Hematopoietic multipotent progenitor cell treated with erythropoietin and hydrocortisone succinate and interleukin-3 and kit ligand, for 6 days (in vitro differentiated cells): ENCODE data around the gene BMPER.

ENCODE experiments used
- DNase-seq: peaks from one replicate; pipeline ENCODE4 v3.0.0-alpha.2; 2015

BMPER gene

DNA sequence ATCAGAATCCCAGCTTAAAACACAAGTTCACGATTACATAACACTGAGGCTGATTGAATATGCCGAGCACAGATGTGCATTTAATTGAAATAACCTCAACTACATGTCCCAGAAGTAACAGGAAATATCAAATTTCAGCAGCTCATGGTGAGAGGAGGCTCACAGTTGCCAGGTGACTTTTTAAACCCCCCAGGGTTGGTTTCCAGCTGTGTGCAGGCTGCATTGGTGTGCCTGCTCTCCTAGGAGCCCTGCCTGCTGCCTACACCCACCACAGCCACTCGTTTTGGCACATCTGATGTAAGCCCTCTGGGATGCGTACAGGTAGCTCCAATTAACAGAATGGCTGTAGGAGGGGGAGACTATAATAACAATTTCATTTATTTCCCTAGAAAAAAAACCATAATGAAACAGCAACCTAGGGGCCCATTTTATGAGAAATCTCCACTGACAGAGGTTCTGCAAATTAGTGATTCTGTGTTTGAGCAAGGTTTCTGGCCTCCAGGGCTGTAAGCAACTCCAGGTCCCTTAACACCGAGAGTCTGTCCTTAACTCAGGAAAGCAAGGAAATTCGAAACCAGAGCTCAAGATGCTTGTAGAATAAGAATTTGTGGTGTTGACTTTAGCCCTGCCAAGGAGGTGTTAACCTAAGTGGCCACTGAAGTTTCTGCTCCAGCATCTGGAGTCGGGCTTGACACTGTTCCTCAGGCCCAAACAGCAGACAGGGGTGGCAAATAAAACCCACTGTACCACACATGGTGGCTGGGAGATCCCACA lies 161.9 kb downstream of the BMPER start:
- DNase-seq, result no peak

DNA sequence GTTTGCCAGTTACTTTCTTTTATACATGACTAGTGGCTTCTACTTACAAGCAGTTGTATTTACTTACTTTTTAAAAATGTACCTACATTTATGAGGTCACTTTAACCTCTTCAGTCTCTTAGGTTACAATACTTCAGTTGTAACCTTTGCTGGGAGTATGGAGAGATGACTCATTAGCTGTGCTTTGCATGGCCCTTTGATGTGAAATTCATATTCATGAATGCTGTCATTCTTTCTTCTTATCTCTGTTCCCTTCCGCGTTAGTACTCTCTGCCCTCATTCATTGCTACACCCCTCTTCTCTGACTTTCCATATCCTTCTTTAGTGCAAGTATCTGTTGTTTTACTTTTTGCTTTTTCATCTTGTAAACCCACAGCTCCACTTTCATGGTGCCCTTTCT lies 164.3 kb downstream of the BMPER start:
- DNase-seq, result no peak

DNA sequence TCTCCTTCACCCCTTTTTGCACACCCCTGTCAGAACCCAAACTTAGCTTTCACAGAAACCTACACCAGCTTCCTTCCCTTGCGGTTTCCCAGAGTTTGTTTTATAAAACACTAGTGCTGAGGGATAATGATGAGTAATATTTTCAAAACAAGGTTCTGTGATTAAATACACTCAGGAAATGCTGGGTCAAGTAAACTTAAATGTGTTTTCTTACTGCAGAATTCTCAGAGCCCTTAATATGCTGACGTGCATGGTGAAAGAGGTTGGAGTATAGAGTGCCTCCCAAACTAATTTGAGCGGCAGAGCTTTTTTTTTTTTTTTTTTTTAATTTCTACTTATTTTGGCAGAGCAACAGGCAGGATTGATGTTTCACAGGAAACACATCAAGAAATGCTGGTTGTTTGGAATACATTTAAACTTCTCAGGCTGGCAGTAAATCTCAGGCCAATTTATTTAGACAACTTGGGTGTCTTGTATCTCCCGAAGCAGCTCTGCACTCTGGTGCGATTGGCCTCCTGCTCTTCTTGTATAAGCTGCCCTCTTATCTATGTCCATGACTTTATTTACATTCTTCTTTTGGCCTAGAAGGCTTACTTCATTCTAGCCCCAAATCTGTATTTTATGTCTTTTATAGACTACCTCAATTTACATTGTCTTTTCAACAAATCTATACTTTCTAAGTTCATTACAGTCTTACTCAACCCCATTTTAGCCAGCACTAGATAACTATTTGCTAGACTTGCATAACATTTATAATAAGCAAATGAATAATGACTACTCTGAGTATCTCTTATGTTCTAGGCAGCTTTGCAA lies 165.4 kb downstream of the BMPER start:
- no peak for DNase-seq

DNA sequence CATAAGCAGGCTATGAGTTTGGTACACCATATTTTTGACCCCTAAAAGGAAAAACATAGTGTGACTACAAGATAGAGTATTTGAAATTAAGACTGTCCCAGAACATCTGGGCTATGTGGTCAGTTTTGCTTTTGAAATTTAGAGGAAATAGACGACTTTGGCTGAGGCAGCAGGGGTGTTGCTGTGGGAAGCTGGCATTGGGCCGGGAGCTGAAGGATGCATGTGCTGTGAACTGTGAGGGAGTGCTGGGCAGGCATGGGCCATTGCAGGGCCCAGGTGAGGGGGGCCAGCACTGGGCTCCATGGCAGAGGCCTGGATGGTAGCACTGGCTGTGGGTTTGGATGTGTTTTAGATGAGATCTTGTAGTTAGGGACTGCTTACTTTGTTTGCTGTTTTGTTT lies 168.3 kb downstream of the BMPER start:
- DNase-seq, result no peak

DNA sequence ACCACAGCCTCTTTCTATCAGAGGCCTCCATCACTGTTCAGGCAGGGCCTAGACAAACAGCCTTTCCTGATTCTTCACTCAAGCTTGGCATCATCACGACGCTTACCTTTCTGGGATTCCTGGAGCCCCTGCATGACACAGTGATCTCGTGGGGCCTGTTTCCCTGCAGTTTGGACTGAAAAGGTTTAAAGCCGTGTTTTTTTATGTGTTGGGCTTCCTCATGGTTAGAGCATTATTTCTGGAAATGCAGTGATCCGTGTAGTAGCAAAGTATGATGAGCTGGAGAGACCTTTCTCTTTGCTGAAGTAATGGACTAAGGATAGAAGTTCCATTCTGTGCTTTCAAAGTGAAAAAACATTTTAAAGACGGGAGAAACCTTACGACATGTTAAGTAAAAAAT lies 169.1 kb downstream of the BMPER start:
- no peak for DNase-seq

DNA sequence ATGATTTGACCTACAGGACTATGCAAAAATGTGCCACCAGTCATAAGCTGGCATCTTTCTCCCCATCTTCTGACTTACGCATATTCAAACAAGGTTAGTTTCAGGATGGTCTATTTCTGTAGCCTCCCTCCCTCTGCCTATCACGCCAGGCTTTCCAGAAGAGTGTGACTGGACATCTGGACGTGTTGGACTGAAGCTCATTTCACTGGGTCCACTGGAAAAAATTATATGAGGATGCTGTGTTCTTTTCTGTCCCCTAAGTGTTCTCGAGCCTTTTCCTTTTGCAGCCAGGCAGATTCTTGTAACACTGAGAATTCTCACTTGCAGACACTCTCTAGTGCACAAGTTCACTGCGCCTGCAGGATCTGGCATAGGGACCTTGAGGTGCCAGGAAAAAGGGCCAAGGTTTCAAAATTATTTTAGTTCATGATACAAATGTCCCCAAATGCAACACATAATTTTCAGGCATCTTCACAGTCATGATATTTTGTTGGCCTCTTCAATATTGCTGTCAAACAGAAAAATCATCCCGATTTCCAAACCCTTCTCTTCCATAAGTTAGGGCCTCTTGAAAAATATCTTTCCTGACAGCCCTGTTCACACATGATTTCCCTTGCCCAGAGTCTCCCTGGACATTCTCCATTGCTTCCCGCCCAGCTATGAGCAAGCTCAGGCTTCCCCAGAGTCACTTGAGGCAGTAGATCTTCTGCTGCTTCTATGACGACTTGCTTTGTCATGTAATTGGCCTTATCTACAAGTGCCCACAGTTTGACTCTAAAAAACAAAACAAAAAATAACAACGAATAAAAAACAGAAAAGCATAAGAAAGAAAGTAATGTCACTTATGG lies 170.4 kb downstream of the BMPER start:
- DNase-seq, result no peak

DNA sequence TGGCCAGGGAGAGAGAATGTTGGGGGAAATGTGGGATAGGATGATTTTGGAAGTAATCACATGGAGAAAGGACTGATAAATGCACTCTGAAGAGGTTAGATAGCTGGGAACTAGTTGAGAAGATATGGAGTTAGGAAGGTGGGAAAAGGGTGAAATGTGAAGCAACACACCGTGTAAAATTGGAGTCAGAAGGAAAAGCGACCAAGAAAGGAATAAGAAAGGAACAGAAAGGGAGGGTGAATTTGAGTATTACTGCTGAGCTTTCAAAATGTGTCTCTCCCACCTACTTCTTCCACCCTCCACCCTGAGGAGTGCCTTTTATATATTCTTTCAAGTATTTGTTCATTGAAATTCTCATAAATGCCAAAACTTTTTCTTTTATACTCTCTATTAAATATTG lies 171.8 kb downstream of the BMPER start:
- DNase-seq, result no peak

DNA sequence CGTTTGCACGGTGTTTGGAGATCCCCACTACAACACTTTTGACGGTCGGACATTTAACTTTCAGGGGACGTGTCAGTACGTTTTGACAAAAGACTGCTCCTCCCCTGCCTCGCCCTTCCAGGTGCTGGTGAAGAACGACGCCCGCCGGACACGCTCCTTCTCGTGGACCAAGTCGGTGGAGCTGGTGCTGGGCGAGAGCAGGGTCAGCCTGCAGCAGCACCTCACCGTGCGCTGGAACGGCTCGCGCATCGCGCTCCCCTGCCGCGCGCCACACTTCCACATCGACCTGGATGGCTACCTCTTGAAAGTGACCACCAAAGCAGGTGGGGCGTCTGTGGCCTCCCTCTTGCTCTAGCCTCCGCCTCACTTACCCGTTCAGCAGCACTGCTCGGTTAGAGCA lies 173.5 kb downstream of the BMPER start:
- DNase-seq, result no peak

DNA sequence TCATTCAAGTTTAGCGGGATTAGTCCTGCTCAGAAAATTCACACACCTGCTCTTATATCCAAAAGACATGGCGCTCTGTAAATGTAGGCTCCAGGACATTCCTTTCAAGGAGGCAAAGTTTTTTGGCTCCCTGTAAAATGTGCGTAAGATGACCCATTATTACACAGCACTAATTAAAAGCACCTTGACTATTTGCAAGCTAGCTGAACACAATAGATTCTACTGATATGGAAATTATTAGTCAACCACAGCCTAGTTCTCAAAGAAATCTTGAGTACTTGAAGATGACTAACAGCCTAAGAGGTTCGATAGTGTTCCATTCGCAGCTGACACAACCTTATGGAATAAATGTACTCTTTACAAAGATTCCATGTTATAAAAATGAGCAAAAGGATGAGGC lies 175.2 kb downstream of the BMPER start:
- DNase-seq, result no peak

DNA sequence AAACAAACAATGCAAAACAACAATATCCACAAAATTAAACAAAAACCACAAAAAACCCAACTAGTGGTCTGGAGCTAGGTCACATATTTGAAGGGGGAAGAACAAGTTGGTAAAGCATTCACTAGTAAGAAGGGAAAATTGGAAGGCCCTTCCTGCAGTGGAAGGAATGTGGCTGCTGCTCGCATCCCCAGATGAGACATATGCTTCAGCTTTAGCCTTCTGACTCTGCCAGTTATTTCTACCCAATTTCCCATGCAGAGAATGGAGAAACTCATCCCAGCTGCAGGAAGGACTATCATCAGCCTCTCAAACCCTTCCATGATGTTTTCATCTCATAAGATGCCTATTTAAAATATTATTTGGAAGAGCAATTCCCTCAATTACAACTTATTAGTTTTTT lies 176.6 kb downstream of the BMPER start:
- no peak for DNase-seq

DNA sequence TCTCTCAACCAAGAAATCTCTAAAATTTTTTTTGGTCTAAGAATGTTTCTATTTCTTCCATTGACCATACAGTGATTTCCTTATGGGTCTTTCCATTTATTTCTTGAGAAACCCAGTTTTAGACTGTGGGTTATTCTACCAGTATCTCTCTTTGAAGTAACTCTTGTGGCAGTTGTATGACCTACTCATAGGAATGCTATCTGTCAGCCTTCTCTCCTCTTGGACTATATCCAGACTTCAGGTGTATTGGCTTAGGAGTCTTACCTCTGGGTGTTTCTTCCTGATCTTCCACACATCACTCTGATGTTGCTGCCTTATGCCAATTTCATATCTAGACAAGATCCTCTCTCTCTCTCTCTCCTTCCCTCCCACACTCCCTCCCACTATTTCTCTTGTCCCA lies 178.1 kb downstream of the BMPER start:
- DNase-seq, result no peak

DNA sequence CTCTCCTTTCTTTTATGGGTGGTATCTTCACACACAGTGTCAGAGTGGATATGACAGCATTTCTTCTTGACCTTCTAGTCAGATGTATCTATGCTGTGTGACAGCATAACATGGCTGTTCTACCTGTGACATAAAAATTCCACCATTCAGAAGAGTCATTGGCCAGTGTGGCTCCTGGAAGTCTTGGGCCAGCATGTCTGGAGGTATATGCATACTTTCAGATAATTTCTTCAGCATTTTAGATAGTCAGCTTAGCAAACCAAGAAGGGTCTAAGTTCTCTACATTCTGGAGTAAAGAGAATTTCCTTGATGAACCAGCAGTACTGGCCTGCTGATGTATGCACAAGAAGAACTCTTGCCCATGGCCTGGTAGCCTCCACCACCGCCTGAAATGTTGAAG lies 179.3 kb downstream of the BMPER start:
- no peak for DNase-seq

DNA sequence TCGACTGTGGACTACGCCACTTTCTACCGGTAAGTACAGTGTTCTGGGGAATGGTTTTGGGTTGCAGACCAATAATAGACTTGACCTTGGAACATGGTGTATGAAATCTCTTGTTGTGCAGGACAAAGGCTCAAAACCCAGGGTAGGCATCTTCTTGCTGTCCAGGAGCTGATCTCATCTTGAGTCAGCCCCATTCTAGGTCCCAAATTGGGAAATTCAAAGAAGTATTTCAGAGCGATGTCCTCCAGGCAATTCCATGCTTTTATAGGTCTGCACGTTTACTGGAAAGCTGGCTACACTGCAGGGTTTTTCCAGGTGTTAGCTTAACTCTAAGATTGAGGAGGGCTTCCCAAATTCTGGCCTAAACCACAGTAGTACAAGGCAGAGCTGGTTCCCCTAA lies 180.7 kb downstream of the BMPER start:
- DNase-seq, result no peak

DNA sequence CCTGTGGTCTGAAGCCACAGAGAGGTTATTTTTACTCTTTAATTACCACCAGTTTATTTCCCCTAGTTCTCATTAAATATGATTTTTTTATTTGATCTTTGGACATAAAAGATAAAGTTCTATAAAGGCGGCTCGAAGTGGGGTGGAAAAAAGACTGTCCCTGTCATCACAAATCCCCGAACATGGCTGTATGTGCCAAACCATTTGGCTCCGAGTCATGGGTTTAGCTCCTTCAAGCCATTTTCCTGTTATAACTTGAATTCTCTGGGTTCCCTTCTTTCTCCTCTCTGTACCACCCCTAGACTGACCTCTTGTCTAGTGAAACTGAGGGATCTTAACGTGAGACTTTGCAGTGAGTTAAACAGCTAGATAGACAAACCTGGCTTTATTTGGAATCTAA lies 181.6 kb downstream of the BMPER start:
- no peak for DNase-seq

DNA sequence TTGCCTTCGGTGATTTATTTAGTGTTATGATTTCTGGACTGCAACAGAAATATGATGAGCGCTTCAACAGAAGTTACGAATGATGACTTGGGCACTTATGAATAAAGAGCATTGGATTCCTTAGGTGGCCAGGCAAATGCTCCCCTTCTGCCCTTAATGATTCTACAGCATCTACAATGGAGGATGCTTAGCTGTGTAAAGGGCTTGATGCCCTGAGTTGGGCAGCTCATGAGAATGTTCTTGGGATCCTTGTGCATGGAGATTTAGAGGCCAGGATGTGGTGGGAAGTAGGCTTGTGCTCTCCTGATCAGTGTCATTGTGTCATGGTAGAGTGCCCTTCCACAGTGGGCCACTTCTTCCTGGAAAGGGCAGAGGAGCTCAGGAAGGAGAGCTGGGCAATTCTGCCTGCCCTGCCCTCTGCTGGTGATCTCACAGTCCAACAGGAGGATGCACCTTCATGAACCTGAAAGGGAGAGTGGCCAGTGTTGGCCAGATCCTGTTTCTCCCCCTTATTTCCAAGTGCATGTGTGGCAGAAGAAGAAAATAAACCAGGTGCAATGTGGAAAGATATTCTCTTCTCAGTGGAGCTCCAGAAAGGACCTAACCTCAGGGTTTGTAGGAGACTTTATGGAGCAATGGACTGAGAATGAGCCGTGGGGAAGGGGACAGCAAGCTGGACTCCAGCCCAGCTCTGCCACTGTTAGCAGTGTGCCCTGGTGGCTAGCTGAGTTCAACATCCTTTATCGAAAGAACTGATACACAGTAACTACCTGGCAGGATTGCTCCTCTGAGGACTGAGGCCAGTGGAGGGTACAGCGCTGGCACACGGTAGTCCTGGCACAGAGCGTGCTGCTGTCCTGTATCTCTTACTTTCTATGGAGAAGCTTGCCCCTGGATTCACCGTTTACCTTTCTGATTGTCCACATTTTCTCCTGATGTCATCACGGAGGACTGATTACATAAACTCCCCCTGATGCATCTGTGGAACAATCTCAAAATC lies 182.9 kb downstream of the BMPER start:
- peak; percentile 38 for DNase-seq

DNA sequence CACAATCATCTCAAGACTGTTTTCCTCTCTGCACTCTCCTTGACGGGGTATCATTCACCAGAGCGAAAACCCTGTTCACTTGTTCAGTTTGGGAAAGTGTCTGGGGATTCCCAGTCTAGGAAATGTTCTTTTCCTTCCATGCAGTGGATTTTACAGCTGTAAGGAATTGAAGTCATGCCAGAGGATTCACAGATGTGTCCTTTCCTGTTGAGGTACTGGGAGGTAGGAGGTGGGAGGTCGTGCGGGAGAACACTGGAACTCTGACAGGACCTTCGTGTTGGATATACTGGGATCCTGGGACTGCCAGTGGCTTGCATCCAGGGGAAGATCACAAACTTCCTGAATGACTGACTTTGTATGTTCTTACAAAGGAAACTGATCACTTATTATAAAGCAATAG lies 185.5 kb downstream of the BMPER start:
- no peak for DNase-seq

DNA sequence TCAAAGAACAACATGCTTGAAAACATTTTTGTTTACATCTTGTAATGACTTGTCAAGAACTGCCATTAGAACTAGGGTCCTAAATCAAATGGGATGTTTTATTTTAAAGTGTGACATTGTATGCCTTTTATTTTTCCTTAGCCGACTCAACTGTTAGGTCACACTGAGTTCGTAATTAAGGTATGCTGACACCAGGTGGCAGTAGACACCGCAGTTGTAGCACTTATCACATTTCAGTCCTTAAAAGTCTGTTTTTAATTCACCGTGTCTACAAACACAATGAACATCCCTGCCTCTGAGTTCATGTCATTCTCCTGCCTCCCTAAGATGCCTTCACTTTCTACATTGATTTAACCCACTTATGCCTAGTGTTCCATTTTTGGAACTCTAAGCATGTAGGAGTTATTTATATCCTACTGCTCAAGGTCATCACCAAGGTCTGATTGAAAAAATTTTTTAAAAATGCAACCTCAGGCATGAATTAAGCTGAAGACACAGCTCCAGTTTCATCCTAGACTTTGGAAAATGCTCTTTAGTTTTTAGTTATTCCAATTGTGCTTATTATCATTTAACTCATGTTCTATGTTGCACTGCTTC lies 186.1 kb downstream of the BMPER start:
- DNase-seq, result peak; percentile 59

DNA sequence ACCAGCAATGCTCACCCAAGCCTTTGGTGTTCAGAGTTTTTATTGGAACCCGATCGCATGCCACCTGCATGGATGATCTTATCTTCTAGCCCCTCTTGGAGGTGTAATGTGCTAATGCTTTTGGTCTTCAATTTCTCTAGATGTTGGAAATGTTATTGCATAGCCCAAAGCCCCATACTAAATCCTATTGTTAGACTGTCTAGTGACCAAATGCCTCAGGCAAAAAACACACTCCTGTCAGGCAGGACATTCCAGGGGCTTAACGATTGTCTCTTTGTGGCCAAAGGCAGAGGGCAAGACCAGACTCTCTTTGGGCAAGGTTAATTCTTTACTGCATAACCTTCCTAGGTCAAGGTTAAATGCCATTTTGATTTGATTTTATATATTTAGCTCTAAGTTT lies 187.9 kb downstream of the BMPER start:
- no peak for DNase-seq

DNA sequence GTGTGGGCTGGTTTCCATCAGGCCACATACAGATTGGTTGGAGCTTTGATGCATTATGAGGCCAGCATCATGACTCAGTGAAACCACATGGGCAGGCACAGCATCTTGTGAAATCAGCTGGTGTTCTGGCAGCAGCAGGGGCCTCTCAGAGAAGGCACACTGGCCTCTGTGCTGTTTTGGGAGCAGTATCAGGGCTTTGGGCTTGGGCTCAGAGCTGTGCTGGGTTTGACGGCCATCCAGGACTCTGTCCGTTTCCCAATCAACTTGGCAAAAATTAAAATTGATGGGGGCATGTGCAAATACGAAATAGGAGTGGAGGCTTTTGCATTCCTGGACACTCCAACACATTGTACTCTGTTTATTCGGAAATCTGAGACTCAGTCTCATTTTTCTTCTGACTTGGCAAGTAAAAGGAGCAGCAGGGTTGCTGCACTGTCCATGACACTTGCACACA lies 190.9 kb downstream of the BMPER start:
- no peak for DNase-seq

DNA sequence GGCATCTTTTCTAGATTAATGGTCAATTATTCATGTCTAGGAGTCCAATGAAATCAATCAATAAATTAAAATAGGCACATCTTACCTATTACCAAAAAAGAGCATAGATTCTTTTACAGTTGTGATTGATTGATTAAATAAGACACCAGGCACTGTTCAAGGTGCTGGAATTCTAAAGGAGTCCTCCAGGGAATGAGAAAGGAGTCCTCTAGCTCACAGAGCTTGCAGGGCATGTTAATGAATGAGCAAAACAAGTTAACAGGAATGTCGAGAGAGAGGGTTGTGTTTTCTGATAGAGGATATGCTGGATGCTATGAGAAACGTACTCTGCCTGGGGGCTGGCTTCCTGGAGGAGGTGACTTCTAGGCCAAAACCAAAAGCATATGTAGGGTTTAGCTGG lies 191.4 kb downstream of the BMPER start:
- no peak for DNase-seq

DNA sequence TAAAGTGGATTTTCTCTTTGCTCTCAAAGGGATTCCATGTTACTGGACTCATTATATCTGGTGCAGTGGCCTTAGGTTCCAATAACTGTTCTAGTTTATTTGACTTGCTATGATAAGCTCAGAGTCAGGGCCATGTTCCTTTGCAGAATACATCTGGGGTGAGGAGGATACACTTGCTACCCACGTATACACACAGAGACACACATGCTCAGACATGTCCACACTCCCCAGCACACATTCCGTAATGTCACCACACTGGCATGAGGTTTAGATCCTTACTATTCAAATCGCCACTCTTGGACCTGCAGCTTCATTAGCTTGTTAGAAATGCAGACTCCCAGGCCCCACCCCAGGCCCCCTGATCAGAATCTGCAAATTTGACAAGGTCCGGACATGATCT lies 195.3 kb downstream of the BMPER start:
- DNase-seq, result no peak

DNA sequence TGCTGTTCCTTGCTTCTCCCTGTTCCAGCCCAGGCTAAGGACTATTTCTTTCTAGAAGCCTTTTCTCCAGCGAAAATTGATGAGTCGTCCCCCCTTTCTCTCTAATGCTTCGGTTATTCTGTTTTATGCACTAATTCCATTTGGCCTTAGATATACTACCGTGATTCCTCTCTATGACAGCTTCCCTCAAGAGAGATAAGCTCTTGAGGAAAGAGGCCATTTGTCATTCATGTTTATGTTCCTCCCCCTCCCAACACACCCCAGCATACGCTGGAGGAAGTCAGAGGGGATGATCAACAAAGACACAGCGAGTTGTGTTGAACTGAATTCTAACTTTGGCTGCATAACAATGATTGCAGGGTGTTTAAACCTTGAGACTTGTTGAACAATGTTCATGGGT lies 198.8 kb downstream of the BMPER start:
- DNase-seq, result no peak
